Stimulated activated CD4-positive, alpha-beta T cell treated with anti-CD3 and anti-CD28 coated beads, TNF-alpha, amount 100 ng/mL, for 24 hours (primary cell): ENCODE results near the gene ABCB8.

Experiments used
- DNase-seq, 3 experiments: peaks; one replicate each; pipeline ENCODE4 v3.0.0-alpha.2; 2020; ENCODE audit warnings: low read depth in 3 of 3

The ABCB8 gene

DNA sequence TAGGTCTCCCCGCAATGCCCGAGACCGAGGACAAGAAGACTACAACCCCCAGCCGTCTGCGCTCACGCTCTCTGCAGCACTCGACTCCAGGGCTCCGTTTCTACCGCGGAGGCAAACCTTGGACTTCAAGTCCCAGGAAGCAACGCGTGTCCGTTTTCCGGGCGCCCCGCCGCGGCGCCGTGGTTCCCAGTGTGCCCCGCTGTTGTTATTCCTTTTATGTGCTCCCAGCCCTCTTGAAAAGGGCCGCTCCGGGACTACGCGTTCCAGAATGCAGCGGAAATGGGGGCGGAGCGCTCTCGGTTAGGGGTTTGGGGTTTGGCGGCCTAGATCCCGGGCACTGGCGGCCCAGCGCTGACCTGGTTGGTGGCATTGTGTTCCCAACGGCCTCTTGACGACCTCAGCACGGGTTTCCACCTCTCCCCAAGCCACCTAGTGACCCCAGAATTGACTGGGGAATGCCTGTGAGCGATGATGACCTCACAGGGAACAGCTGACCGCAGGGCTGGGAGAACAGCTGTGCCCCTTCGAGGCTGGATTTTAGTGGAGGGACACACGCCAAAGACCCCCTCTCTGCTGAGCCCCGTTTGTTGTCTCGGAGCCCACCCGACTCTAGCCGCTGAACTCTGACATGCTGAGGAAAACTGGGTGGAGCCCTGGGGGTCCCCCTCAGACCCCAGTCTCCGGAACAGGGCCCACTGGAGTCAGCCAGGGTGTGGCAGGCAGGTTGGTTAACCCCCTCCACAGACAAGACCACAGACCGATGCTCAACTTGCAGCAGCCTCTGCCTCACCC lies 29.9 kb downstream of the ABCB8 start:
- peak; percentile 94 to 97 (median 97) for DNase-seq

DNA sequence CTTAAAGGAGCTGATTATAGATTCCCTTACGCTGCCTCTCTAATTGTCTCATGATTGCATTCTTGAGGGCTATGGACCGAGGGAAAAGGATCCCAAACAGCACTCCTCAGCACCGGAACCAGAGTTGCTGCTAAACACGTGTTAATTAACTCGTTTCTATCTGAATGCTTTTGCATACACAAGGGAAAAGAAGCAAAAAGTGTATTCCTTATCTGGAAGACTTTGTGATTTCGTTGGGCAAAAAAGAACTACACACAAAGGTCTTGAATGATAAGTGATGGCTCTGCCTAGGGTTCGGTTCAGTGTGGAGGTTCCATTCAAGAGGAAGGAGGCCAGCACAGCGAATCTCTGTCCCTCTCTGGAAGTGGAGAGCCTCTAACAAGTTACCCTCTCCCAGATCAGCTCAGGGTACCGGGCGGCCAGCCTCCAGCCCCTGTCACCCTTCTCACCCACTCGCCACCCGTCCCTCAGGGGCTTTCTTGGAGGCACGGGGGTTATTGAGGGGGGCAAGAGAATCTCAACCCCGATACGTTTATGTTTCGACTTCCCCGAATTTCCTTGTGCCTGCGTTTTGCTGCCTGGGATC lies 30.6 kb downstream of the ABCB8 start:
- DNase-seq: no peak

DNA sequence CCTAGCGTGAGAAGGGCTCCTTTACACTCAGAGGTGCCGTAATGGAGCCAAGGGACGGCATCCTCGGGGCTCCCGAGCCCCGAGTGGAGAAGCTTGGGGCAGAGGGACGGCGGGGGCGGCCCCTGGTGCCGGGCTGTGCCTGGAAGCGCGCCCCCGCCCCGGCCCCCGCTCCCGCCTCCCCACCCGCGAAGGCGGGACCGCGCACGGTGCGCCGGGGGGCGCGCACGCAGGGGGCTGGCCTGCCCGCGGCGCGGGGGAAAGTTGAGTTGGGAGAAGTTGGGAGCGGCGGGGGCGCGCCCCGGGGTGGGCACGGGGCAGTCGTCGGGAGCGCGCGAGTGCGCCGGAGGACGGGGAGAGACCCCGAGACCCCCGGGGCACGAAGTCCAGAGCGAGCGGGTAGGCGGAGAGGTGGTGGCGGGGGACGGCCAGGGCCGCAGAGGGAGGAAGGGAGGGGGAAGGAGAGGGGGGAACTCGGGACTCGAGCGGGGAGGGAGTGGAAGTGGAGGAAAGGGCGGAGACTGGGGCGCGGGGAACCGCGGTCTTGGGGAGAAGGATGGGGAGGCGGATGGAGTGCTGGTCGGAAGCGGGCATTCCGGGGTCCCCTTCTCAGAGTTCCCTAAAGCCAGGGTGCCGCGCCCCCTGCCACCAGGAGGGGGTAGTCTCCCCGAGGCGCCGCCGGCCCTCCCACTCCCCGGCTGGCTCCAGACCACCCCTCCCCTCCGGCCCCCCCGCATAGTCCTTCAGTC lies 31.3 kb downstream of the ABCB8 start, which contains the start of gene SLC4A2:
Gene SLC4A2 (plus strand): TSS at position 223 of the 746 bp plus-strand sequence. CDS start 2,399 bp downstream, outside the sequence.
- peak; percentile 34 to 69 (median 55) for DNase-seq

DNA sequence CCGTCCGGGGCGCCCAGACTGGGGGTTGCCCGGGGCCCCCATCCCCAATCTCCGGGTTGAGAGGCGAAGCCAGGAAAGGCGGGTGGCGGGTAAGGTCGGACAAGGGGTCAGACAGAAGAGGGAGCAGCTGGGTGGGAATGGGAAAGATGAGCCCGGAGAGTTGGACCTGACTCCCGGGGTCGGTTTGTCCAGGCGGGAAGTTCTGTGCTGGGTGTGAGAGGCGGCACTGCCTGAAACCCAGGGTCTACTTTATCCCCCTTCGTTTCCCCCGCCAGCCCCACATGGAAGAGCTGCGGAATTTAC lies 31.8 kb downstream of the ABCB8 start:
- DNase-seq: no peak

DNA sequence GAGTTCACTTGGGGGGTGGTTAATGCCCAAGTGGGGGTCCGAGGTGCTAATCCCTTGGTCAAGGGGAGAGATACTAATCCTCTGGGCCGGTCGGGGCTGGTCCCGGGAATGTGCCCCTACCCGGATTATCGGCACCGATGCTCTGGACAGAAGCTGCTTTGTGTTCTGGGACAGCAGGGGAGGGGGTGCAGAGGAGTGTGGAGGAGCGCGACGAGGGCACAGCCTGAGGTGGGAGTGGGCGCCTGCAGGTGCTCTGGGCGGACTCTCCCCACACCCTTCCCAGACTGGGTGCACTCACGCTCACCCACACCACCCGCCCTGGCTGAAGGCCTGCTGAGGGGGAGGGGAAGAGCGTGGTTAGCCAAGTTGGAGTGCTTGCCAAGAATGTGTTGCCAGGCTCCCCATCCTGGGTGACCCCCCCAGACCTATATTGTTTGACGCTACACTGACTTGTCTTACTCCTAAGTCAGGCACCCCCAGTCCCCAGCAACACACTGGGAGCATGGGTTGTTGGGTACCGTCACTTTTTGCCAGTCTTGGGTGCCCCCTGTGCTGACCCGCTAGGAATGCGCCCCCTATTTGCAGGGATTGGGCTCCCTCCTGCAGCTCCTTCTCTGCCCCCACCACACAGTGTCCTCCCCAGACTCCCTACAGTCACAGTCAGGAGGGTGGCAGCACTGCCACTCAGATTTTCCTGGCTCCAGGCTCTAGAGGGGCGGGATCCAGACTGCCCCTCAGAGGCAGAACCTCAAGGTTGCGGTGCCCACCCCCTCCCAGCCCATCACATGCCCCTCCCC lies 32.4 kb downstream of the ABCB8 start:
- no peak for DNase-seq

DNA sequence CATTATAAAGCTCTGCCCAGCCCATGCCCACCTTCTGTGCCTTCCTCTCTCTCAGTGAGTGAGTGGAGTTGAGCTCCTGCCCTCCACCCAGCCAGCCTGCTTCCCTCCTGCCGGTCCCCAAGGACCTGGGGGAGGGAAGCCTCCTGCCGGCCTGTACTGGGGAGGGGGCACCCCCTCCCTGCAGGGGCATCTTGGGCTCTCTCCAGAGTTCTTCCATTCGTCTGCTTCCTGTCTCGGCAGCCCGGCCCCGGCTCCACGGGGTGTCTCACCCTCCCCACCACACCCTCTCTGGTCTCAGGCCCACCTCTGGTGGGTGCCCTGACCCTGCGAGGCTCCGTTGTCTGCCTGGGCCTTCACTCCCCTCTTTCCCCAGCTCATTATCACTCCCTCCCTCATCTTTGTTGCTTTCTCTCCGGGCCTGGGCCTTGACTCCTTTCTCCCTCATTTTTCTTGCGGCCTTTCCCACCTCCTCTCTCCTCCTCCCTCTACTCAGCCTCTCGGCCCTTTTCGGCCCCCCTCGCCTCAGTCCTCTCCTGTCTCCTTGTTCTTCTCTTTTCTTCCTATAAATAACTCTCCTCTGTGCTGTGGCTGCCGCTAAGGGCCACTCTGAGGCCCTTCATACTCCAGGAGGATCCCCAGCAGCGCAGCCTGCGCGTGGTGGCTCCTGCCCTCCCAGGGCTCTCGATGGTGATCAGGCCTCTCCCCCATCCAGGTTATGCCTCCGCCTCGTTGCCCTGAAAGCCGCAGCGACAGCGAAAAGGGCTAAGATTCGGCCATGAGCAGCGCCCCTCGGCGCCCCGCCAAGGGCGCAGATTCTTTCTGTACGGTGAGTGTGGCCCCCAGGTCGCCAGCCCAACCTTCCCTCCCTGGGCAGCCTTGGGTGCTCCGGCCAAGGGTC lies 33.2 kb downstream of the ABCB8 start:
- DNase-seq: no peak

DNA sequence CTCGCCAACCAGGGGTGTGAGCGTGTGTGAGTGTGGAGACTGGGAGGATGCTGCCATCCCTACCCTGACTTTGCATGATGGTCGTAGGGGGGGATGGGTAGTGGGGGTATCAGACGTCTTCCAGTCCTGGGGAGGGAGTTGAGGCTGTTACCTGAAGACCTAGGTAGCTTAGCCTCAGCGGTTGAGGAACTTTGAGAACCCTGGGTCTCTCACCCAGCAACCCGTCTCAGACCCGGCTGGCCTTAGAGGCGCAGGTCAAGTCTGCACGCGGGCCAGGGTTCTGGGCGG lies 33.8 kb downstream of the ABCB8 start:
- no peak for DNase-seq

DNA sequence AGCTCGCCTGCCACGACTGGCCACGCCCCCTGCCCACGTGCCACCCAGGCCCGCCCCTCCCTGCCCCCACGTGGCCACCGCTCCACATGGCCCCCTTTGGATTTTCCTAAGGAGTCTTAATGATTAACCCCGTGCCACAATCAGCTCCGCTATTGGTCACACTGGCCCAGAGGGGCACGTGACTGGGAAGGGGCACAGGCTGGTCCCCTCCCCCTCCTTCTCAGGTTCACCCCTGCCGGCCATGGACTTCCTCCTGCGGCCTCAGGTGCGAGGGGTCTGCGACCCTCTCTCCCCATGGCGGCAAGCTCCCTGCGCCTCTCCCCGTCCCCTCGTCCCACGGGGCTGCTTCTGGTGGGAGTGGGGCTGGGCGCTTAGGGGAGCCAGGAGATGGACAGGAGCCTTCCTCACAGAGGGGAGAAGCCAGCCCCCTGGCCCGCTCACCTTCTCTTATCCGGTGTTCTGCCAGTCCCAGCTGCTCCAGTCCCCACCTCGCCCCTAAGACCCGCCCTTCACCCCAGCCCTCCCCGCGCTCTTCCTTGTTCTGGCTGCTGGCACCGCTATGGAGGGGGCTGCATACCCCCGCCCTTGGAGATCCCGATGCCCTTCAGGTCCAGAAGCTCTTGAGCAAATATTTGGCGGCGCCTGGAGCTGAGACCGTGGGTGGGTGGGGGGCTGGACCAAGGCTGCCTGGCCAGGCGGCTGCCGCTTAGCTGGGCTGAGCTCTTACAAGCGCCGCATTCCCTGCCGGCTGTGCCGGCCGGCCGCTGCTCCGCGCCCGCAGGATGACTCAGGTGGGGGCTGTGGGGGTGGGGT lies 34.4 kb downstream of the ABCB8 start:
- no peak for DNase-seq

DNA sequence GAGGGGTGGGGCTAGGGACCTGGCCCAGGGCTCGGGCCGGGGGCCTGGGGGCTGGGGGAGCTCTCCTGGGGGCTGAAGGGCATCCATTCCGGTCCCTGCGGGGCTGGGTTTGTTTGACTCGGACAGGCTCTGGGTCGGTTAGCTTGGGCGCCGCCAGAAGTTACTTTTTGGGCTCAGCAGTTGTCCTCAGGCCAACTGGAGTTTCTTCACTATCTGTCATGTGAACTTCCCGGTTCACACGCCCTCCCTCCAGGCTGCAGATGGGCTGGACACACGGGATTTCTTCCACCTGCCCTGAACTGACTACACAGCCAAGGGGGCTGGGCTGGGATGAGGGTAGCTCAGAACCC lies 34.9 kb downstream of the ABCB8 start:
- no peak for DNase-seq

DNA sequence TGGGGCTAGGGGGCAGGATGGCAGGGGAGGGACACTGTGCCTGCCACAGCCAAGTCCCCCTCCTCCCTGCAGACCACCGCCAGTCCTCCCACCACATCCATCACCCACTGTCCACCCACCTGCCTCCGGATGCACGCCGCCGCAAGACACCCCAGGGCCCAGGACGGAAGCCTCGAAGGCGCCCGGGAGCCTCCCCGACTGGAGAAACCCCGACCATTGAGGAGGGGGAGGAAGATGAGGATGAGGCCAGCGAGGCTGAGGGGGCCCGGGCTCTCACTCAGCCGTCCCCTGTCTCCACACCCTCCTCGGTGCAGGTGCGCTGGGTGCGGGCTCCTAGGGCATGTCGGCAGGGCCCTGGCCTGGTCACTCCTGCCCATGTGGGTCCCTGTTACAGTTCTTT lies 36.2 kb downstream of the ABCB8 start:
- DNase-seq: no peak

DNA sequence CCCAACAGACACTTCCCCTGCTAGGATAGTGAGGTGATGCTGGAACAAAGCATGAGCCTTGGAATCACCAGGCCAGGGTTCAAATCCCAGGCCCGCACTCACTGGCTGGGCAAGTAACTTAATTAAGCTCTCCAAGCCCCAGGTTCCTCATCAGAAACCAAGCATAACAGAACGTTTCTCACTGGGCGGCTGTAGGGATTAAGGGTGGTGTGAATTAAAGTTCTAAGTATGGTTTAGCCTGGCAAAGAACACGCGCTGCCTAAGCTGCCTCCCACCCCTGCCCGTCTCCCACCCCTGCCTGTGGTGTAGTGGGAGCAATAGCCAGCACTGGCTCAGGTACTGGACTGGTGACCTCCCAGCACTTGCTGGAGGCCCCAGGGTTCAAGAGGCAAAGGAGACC lies 36.7 kb downstream of the ABCB8 start:
- no peak for DNase-seq

DNA sequence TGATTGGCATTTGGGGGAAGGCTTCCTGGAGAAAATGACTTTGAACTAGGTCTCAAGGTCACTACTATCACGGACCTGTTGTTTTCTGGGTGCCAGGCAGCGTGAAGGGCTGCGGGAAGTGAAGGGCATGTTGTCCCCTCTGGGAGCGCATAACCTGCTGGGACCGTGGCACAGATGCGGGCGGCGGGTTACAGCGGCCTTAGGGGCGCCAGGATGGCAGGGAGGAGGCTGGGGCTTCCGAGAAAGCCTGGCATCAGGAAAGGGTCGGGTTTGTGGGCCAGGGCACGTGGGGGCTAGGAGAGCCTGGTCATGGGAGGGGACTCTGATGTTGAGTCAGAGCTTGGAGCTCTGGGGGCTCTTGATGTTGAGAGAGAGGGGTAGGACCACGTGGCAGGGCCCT lies 37.3 kb downstream of the ABCB8 start:
- DNase-seq: no peak

DNA sequence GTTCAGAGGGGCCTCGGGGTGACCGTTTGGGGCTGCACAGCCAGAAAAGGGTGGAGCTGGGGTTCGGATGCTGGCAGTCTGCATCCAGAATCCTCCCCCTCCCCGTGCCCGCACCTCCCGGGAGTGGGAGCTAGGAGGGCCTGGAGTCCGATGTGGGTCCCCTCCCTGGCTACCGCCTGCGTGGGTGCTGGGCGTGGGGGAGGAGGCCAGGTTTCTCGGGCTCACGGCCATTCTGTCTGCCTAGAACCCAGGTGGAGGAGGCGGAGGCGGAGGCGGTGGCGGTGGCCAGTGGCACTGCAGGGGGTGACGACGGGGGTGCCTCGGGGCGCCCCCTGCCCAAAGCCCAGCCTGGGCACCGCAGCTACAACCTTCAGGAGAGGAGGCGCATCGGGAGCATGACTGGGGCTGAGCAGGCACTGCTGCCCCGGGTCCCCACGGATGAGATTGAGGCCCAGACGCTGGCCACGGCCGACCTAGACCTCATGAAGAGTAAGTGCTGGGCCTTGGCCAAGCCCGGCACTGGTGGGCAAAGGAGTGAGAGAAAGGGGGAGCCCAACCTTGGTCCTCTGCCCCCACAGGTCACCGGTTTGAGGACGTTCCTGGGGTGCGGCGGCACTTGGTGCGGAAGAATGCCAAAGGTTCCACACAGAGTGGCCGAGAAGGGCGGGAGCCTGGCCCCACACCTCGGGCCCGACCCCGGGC lies 38.2 kb downstream of the ABCB8 start:
- no peak for DNase-seq

DNA sequence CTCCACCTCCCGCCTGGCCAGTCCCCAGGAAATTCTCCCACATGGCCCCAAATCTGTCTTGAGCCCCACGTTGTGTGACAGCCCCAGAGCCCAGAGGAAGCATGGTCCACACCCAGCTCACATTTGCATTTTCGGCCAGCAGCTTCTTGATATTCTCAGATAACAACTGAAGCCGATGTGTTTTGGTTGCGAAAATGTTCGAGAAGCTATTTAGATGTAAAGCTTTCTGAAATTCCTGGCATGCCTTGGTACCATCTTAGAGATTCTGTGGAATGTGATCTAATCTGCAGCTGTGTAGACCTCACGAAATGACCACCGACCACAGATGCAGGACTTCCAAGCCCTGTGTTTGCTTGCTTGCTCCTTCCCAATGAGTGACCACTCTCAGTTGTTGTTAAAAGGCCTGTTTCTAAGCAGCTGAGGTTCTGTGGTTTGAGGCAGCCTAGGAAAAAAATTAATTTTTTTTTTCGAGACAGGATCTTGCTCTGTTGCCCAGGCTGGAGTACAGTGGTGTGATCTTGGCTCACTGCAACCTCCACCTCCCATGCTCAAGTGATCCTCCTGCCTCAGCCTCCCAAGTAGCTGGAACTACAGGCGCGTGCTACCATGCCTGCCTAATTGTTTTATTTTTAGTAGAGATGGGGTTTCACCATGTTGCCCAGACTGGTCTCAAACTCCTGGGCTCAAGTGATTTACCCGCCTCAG lies 40.0 kb downstream of the ABCB8 start:
- DNase-seq: no peak

DNA sequence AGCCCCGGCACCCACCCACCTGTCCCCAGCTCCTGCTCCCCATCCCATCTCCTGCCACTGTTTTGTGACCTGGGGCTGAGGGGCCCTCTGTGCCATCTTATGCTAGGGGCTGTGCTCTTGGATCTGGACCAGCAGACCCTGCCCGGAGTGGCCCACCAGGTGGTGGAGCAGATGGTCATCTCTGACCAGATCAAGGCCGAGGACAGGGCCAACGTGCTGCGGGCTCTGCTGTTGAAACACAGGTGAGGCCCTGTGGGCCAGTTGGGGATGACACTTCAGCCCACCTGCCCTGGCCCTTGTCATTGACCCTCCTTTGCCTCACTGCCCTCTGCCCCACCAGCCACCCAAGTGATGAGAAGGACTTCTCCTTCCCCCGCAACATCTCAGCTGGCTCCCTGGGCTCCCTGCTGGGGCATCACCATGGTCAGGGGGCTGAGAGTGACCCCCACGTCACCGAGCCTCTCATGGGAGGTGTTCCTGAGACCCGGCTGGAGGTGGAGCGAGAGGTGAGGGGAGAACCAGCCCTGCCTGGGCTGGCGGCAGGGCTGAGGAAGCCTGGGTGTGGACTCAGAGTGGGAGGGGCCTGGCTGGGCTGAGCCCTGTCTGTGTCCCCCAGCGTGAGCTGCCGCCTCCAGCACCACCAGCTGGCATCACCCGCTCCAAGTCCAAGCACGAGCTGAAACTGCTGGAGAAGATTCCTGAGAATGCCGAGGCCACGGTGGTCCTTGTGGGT lies 41.8 kb downstream of the ABCB8 start:
- no peak for DNase-seq

DNA sequence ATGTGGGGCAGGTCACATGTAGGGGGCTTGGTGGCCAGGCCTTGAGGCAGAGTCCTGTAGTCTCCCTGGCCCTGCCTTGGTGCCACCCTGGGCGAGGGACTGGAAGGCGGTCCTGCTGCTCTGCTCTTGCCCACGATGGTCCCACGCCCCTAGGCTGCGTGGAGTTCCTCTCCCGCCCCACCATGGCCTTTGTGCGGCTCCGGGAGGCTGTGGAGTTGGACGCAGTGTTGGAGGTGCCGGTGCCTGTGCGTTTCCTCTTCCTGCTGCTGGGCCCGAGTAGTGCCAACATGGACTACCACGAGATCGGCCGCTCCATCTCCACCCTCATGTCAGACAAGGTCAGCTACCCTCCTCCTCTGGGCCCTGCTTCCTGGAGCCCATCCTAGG lies 42.3 kb downstream of the ABCB8 start:
- no peak for DNase-seq

DNA sequence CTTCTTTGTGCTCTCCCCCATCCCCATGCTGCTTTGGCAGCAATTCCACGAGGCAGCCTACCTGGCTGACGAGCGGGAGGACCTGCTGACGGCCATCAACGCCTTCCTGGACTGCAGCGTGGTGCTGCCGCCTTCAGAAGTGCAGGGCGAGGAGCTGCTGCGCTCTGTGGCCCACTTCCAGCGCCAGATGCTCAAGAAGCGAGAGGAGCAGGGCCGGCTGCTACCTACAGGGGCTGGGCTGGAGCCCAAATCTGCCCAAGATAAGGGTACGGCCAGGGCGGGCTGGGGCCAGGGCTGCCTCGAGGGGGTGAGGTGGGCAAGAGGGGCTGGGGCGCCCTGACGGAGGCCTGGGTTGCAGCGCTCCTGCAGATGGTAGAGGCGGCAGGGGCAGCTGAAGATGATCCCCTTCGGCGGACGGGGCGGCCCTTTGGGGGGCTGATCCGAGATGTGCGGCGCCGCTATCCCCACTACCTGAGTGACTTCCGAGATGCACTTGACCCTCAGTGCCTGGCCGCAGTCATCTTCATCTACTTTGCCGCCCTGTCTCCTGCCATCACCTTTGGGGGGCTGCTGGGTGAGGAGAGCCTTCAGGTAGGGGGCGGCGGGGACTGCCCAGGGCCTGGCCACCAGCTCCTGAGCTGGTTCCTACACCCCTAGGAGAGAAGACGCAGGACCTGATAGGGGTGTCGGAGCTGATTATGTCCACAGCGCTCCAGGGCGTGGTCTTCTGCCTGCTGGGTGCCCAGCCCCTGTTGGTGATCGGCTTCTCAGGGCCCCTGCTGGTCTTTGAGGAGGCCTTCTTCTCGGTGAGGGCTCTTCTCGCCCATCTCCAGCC lies 43.0 kb downstream of the ABCB8 start:
- DNase-seq: no peak

DNA sequence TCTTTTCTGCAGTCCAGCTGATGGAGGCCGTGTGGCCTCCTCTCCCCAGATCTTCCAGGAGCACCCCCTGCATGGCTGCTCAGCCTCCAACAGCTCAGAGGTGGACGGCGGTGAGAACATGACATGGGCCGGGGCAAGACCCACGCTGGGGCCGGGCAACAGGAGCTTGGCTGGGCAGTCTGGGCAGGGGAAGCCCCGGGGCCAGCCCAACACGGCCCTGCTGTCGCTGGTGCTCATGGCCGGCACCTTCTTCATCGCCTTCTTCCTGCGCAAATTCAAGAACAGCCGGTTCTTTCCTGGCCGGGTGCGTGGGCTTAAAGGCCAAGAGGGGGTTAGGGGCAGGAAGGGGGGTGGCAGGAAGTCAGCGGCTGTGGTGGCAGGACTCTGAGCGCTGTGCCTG lies 45.7 kb downstream of the ABCB8 start:
- DNase-seq: no peak
